Stimulated activated CD4-positive, alpha-beta T cell treated with anti-CD3 and anti-CD28 coated beads, Interleukin-4, amount 100 ng/mL, for 4 hours (primary cell): ENCODE measurements around the gene STX10.

ENCODE experiments used
- DNase-seq, 2 experiments: peaks; one replicate each; pipeline ENCODE4 v3.0.0-alpha.2; 2020

STX10 gene

GRCh38 chr19:13139633-13140311 lies 10.4 kb downstream of the STX10 start:
- no peak for DNase-seq

- no peak for DNase-seq
Observed at GRCh38 chr19:13138916-13139198, 11.3 kb downstream of the STX10 start.

GRCh38 chr19:13138171-13138915 lies 11.8 kb downstream of the STX10 start:
- DNase-seq = no peak

DNA sequence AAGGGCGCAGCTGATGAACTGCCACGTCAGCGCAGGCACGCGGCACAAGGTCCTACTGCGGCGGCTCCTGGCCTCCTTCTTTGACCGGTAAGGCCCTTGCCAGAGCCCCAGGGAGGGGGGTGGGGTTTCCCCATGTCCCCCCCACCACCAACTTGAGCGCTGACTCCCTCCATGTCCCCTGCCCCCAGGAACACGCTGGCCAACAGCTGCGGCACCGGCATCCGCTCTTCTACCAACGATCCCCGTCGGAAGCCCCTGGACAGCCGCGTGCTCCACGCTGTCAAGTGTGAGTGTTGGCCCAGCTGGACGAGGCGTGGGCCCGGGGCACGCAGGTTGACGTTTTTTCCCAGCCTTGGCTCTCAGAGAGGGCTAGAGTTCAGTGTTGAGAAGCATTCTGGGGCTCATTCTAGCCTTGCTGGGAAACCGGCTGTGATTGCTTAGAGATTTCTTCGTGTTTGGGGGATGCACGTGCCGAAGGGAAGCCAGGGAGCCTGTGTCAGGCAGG lies 12.8 kb downstream of the STX10 start:
- no peak for DNase-seq

DNA sequence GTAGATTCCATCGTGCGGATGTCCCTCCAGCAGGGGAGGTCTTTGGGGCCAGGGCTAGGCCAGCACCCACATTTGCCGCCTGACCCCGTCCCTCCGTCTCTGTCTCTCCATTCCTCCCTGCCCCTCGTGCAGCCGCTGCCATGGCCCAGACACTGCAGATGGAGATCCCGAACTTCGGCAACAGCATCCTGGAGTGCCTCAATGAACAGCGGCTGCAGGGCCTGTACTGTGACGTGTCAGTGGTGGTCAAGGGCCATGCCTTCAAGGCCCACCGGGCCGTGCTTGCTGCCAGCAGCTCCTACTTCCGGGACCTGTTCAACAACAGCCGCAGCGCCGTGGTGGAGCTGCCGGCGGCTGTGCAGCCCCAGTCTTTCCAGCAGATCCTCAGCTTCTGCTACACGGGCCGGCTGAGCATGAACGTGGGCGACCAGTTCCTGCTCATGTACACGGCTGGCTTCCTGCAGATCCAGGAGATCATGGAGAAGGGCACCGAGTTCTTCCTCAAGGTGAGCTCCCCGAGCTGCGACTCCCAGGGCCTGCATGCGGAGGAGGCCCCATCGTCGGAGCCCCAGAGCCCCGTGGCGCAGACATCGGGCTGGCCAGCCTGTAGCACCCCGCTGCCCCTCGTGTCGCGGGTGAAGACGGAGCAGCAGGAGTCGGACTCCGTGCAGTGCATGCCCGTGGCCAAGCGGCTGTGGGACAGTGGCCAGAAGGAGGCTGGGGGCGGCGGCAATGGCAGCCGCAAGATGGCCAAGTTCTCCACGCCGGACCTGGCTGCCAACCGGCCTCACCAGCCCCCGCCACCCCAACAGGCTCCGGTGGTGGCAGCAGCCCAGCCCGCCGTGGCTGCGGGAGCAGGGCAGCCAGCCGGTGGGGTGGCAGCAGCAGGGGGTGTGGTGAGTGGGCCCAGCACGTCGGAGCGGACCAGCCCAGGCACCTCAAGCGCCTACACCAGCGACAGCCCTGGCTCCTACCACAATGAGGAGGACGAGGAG lies 14.8 kb downstream of the STX10 start:
- no peak for DNase-seq

DNA sequence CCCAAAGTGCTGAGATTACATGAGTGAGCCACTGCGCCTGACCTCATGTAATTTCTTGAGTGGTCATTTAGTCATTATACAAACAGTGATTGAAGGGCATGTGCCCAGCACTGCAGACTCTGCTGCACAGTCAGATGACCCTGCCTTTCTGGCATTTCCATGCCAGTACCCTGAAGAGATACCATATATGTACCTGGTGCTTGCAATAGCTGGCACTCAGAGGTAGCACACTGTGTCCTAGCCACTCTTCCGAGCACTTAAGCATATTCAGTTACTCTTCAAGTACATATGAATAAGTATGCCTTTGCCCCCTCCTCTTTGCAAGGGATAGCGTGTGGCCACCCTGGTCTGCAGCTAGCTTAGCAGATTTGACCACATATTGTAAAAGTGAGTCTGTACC lies 15.5 kb downstream of the STX10 start:
- DNase-seq = no peak

DNA sequence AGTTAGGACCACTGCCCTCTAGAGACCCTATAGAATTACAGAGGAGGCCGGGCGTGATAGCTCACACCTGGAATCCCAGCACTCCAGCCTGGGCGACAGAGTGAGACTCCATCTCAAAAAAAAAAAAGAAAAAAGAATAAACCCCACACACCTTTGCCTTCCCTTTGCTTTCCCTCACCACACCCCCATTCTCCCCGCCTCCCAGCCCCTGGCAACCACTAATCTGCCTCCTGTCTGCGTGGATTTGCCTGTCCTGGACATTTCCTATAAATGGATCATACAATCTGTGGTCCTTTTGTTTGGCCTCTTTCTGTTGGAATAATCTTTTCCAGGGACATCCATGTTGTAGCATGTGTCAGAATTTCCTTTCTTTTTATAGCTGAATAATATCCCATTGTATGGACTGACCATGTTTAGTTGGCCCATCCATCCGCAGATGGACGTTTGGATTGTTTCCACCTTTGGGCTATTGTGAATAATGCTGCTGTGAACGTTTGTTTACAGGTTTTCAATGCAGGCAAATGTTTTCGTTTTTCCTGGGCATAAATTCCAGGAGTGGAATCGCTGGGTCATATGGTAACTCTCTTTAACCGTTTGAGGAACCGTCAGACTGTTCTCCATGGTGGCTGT lies 16.8 kb downstream of the STX10 start:
- DNase-seq = no peak

GRCh38 chr19:13132471-13133180 lies 17.5 kb downstream of the STX10 start:
- peak; percentile 24 to 67 for DNase-seq

GRCh38 chr19:13130886-13131490 lies 19.2 kb downstream of the STX10 start:
- DNase-seq = no peak

DNA sequence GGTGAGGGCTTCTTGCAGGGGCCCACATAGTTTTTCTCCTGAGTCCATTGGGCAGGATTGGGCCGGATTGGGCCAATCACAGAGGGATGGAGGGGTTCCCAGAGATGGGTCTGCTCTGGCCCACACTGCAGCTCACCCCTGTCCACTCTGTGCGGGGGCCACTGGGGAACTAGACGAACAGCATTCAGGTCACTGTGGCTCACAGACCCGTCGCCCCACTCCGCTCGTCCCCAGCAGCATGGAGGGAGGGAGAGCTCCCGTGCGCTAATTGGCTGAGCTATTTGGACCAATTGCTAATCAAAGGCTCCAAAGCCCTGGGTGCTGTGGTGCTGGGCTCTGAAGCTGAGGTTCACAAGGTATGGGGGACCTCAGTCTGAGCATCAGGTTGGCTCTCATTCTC lies 20.8 kb downstream of the STX10 start:
- no peak for DNase-seq

- DNase-seq = no peak
Observed at GRCh38 chr19:13128583-13128982, 21.6 kb downstream of the STX10 start.

GRCh38 chr19:13127811-13128575 lies 22.2 kb downstream of the STX10 start:
- DNase-seq = no peak

GRCh38 chr19:13127051-13127450 lies 23.1 kb downstream of the STX10 start:
- DNase-seq = no peak

GRCh38 chr19:13122980-13123957 lies 26.9 kb downstream of the STX10 start:
- DNase-seq = no peak

- DNase-seq = no peak
Observed at GRCh38 chr19:13122275-13122878, 27.8 kb downstream of the STX10 start.

GRCh38 chr19:13121551-13122274 lies 28.5 kb downstream of the STX10 start:
- DNase-seq = no peak

DNA sequence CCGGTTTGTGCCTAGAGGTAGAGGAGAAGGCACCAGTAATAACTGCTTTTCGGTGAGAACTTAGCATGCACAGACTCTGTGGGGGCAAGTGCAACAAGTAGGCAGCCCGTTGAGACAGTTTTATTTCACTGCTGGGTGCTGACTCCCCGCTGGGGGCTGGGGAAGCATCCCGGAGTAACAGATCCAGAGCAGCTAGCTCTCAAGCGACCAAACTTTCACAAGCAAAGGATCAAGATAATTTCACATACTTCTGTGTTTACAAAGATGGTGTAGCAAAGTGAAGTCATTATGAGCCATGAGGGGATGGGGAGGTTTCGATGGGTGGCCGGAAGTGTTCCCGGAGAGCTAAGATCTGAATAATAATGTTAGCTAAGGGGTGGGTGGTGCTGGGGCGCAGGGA lies 29.4 kb downstream of the STX10 start:
- DNase-seq = no peak

GRCh38 chr19:13120031-13120430 lies 30.1 kb downstream of the STX10 start:
- no peak for DNase-seq

GRCh38 chr19:13119627-13120026 lies 30.5 kb downstream of the STX10 start:
- no peak for DNase-seq
